ENCODE data around the gene ISLR.

ISLR gene

DNA sequence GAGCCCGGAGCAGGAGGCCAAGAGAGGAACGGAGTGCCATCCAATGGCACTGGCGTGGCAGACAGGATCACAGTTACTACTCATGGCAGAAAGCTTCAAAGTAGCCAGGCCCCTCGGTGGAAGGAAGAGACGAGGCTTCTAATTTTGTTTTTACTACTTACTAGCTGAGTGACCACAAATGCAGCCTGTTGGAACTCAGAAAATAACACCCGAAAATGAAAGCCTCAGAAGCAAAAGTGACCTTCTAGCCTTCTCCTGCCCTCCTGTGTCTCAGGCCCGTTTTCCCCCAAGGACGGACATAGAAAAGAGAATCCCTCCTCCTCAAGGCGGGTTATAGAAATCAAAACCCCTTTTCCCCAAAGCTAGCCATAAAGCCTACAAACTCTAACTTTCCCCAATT, 39.0 kb downstream of the ISLR start:
- CTCF ChIA-PET, result interaction anchor here (0.7 to 2.5 kb wide), 4 partner anchors 10 to 703 kb away, joined by 3 to 9 read pairs (median 4); partner anchors contain the start of gene STRA6
- Histone ChIP-seq H3K9me3 (ENCODE audit: control insufficient read depth, insufficient read depth, low read depth, low read length) (no peaks in the 10 kb centered on the region), H3K36me3 (ENCODE audit: control insufficient read depth in 2 of 2, insufficient read depth in 1 of 2, low read length in 2 of 2) (no peaks in the 10 kb centered on the region), H3K27ac (ENCODE audit: extremely low read depth, low read depth, low read length) (no peak overlapping the region), H3K4me3 (ENCODE audit: low read depth, low read length) (no peak overlapping the region), H3K4me1 (ENCODE audit: control insufficient read depth, insufficient read depth, low read length) (peaks cover 24% of the 10 kb centered on the region)
- POLR2A ChIA-PET, result no interaction called here
- TF ChIP-seq PRDM1 (tag by site-specific recombination; IDR thresholded peaks at IDR 0.05), result peak; percentile 82
- TF ChIP-seq, protein P1, sequence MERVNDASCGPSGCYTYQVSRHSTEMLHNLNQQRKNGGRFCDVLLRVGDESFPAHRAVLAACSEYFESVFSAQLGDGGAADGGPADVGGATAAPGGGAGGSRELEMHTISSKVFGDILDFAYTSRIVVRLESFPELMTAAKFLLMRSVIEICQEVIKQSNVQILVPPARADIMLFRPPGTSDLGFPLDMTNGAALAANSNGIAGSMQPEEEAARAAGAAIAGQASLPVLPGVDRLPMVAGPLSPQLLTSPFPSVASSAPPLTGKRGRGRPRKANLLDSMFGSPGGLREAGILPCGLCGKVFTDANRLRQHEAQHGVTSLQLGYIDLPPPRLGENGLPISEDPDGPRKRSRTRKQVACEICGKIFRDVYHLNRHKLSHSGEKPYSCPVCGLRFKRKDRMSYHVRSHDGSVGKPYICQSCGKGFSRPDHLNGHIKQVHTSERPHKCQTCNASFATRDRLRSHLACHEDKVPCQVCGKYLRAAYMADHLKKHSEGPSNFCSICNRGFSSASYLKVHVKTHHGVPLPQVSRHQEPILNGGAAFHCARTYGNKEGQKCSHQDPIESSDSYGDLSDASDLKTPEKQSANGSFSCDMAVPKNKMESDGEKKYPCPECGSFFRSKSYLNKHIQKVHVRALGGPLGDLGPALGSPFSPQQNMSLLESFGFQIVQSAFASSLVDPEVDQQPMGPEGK (tag by site-specific recombination; IDR thresholded peaks at IDR 0.05), result no peak

DNA sequence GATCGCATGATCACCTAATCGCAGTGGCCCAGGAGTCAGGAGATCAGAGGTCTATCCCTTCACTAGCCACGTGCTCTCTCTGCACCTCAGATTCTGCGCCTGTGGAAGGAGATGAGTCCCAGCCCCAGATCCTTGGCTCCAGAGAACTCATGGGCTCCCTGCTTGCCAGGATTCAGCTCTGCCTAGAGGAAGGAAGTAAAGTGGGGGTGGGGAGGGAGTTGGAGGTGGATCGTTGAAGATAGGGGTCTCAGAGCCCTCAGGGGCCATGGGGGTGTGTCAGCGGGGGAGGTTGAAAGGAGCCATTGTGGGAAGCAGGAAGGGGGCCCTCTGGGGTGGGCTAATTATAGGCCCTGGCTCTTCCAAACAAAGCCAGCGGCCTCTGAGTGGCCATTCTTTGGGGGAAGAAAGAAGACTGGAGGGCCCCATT, 40.4 kb downstream of the ISLR start:
- ChIA-PET CTCF (no interaction called here), POLR2A (no interaction called here)
- H3K4me3 ChIP-seq (ENCODE audit: low read depth, low read length), result no peak overlapping the region
- no peak for TF ChIP-seq ZNF394 (tag by site-specific recombination; IDR thresholded peaks at IDR 0.05; ENCODE audit: borderline replicate concordance)
- TF ChIP-seq ZNF341 (tag by site-specific recombination; IDR thresholded peaks at IDR 0.05; ENCODE audit: low read depth), result 0 out of 2 replicates have a peak, but pooled peaks have one; percentile 28
- TF ChIP-seq EGR2 (tag by site-specific recombination; IDR thresholded peaks at IDR 0.05; ENCODE audit: low read depth), result peak; percentile 93
- TF ChIP-seq, protein P1 (tag by site-specific recombination; IDR thresholded peaks at IDR 0.05), result peak; percentile 20; the same call in 1 of the 2 replicates
- peak; percentile 95 for TF ChIP-seq ZFHX2 (tag by site-specific recombination; conservative IDR thresholded peaks at IDR 0.05)
- no peak overlapping the region for H3K27ac ChIP-seq (ENCODE audit: extremely low read depth, low read depth, low read length)
- H3K36me3 ChIP-seq (ENCODE audit: control insufficient read depth in 2 of 2, insufficient read depth in 1 of 2, low read length in 2 of 2), result no peaks in the 10 kb centered on the region
- no peaks in the 10 kb centered on the region for H3K9me3 ChIP-seq (ENCODE audit: control insufficient read depth, insufficient read depth, low read depth, low read length)
- peaks cover 20% of the 10 kb centered on the region for H3K4me1 ChIP-seq (ENCODE audit: control insufficient read depth, insufficient read depth, low read length)

GRCh38 chr15:74214324-74215021, 41.0 kb downstream of the ISLR start:
- H3K4me3 ChIP-seq (ENCODE audit: low read depth, low read length), result no peak overlapping the region
- H3K4me1 ChIP-seq (ENCODE audit: control insufficient read depth, insufficient read depth, low read length), result peaks cover 14% of the 10 kb centered on the region
- ChIA-PET CTCF (interaction anchor here (0.9 to 1.3 kb wide), 2 partner anchors 12 to 93 kb away, joined by 3 to 5 read pairs; partner anchors contain the start of gene STRA6), POLR2A (interaction anchor here (1.2 to 1.4 kb wide), 2 partner anchors 8 to 11 kb away, joined by 3 read pairs; partner anchors contain the start of gene STRA6)
- no peaks in the 10 kb centered on the region for H3K9me3 ChIP-seq (ENCODE audit: control insufficient read depth, insufficient read depth, low read depth, low read length)
- TF ChIP-seq PRDM6 (tag by site-specific recombination; IDR thresholded peaks at IDR 0.05), result no peak
- TF ChIP-seq ZBTB7A (tag by site-specific recombination; IDR thresholded peaks at IDR 0.05; ENCODE audit: low read depth), result no peak
- peak; percentile 53; the same call in 1 of the 2 replicates for TF ChIP-seq EGR2 (tag by site-specific recombination; IDR thresholded peaks at IDR 0.05; ENCODE audit: low read depth)
- TF ChIP-seq ZNF24 (tag by site-specific recombination; IDR thresholded peaks at IDR 0.05), result peak; percentile 55; the same call in 1 of the 2 replicates
- no peak for TF ChIP-seq ZNF510 (tag by site-specific recombination; IDR thresholded peaks at IDR 0.05; ENCODE audit: insufficient replicate concordance)
- peak; percentile 37; the same call in 1 of the 2 replicates for TF ChIP-seq ZFHX2 (tag by site-specific recombination; conservative IDR thresholded peaks at IDR 0.05)
- TF ChIP-seq ZNF26 (tag by site-specific recombination; IDR thresholded peaks at IDR 0.05), result no peak
- TF ChIP-seq SALL2 (tag by site-specific recombination; IDR thresholded peaks at IDR 0.05; ENCODE audit: borderline replicate concordance), result no peak
- no peaks in the 10 kb centered on the region for H3K36me3 ChIP-seq (ENCODE audit: control insufficient read depth in 2 of 2, insufficient read depth in 1 of 2, low read length in 2 of 2)
- 0 out of 2 replicates have a peak overlapping the region, but pooled peaks have one; percentile 3 for H3K27ac ChIP-seq (ENCODE audit: extremely low read depth, low read depth, low read length)

All from HEK293 (cell line).